Lower leg skin (tissue), 4 donors: ENCODE data around the gene CEP63. TPM values are rescaled to one million over a fixed set of nuclear protein-coding genes. Genes with fewer than 3 reads are reported as not detected.

Source experiments
- DNase-seq, 2 donors: peaks; one replicate each; pipeline ENCODE4 v3.0.0-alpha.2; 2019; ENCODE audit warnings: low spot score in 2 of 2
- H3K4me3 ChIP-seq: fragments of 200-600 bp; sonication (generic); 2 replicates; pipeline ENCODE4 v1.5.1; 2017; ENCODE audit warnings: mild to moderate bottlenecking, low read depth; ENCODE audit not compliant: poor library complexity, severe bottlenecking
- CTCF ChIP-seq, 3 donors: fragments of 450-650 bp; IDR thresholded peaks; one replicate each; pipeline ENCODE4 v1.5.1; 2016; ENCODE audit warnings: antibody characterized with exemption in 3 of 3, mild to moderate bottlenecking in 3 of 3, moderate library complexity in 2 of 3
- POLR2A ChIP-seq, 2 donors: fragments of 450-650 bp; IDR thresholded peaks; one replicate each; pipeline ENCODE4 v1.6.1; 2016 to 2017; ENCODE audit warnings: antibody characterized with exemption in 2 of 2, mild to moderate bottlenecking in 1 of 2, moderate library complexity in 1 of 2
- WGBS, 2 donors: methylation state at CpG; one replicate each; pipeline ENCODE4 v1.1.5; 2018; 5-methylcytosine and 5-hydroxymethylcytosine counted together
- intact Hi-C: fragments of 100-400 bp; cut with DNase I; formaldehyde crosslinking; loops from one replicate; pipeline ENCODE4 v1.15.0; 2023; ENCODE audit warnings: low total_unique reads
- total RNA-seq, 4 donors: library from RNA; depleted of rRNA; stranded (reverse); fragments of >200 nt; gene quantifications; one replicate each; pipeline ENCODE4 v1.1.0, GENCODE V29; 2016

Gene CEP63
- total RNA-seq, 4 donors from 2014 or later: 15.6 to 23.2 (median 18.1) TPM

- H3K4me3 ChIP-seq: no peak overlapping the region
- intact Hi-C loops: loop anchor here (10.0 kb wide), 1 partner anchor 102 kb away; the partner anchor contains the start of gene AMOTL2
- WGBS, 2 donors: 46 to 56% methylated on average over 4 of the region's 4 CpGs
- TF ChIP-seq POLR2A (IDR thresholded peaks at IDR 0.05) (no peak), CTCF (IDR thresholded peaks at IDR 0.05) (no peak)
- no peak for DNase-seq
Measured at GRCh38 chr3:134476306-134476705, 9.6 kb upstream of the CEP63 start.

GRCh38 chr3:134477002-134477401 is 8.9 kb upstream of the CEP63 start:
- DNase-seq: no peak
- H3K4me3 ChIP-seq: no peak overlapping the region
- intact Hi-C loops: loop anchor here (10.0 kb wide), 1 partner anchor 102 kb away; the partner anchor contains the start of gene AMOTL2
- TF ChIP-seq POLR2A (IDR thresholded peaks at IDR 0.05) (no peak), CTCF (IDR thresholded peaks at IDR 0.05) (no peak)
- 41 to 50% methylated on average over 6 of the region's 6 CpGs for WGBS, 2 donors

DNA sequence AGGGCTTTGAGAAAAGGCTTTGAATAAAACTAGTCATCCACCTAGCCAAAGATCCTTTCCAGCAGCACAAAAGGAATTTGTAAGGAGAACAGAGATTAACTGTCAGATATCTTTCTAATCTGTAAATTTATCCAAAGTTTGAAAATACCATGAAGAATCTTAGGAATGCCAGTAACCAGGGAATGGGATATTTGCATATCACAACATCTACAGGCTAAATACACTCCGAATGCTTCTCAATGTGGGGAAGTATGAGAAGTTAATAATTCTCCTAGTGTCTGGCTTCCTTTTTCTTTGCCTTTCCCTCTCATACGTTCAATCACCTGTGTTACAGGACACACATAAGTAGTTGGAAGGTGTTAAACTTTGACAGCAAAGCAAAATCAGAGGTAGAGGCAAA is 7.9 kb upstream of the CEP63 start:
- no peak for DNase-seq
- 71 to 76% methylated on average over 2 of the region's 2 CpGs for WGBS, 2 donors
- TF ChIP-seq POLR2A (IDR thresholded peaks at IDR 0.05) (no peak), CTCF (IDR thresholded peaks at IDR 0.05) (no peak)
- intact Hi-C loops: loop anchor here (10.0 kb wide), 1 partner anchor 103 kb away; the partner anchor contains the start of gene AMOTL2
- no peak overlapping the region for H3K4me3 ChIP-seq

- TF ChIP-seq POLR2A (IDR thresholded peaks at IDR 0.05) (no peak), CTCF (IDR thresholded peaks at IDR 0.05) (no peak)
- no peak for DNase-seq
- intact Hi-C loops: no loop called here
- no peak overlapping the region for H3K4me3 ChIP-seq
- 90 to 98% methylated on average over 3 of the region's 3 CpGs for WGBS, 2 donors
Measured at GRCh38 chr3:134480546-134480945, 5.3 kb upstream of the CEP63 start.

DNA sequence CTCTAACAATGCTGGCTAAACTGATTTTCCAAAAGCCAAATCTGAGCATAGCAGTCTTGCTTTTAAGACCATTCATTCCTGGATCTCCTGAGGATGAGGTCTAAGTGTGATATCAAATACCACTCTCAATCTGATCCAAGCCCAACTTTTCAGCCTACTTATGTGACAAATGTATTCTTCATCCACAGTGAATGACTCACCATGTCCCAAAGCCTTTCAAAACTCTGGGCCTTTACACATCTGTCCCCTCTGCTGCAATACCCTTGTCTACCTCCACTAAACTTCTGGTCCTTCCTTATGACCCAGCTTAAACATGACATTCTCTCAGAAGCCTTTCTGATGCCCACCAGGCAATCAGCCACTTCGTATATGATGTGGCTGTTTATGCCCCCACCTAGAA is 4.7 kb upstream of the CEP63 start:
- TF ChIP-seq POLR2A (IDR thresholded peaks at IDR 0.05): no peak
- no peak for TF ChIP-seq CTCF (IDR thresholded peaks at IDR 0.05)
- no peak for DNase-seq
- intact Hi-C loops: no loop called here
- H3K4me3 ChIP-seq: no peak overlapping the region
- 81 to 83% methylated on average over 1 of the region's 1 CpG for WGBS, 2 donors

DNA sequence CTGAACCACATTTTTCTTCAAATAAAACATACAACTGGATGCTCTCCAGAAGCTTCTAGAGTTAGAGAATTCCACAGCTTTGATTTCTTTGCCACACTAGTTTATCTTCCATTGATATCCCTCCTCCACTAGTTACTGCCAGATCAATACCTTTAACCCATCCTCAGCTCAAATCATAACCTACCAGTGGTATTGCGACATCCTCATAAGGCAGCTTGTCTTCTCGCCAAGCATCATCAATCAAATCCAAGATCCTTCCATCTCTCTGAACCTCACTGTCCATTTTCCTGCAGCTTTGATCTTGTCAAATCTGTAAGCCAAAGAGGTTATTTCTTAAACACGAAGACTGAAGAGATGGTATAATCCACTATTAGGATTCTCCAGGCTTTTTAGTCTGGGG is 3.2 kb upstream of the CEP63 start:
- TF ChIP-seq POLR2A (IDR thresholded peaks at IDR 0.05) (no peak), CTCF (IDR thresholded peaks at IDR 0.05) (no peak)
- intact Hi-C loops: no loop called here
- H3K4me3 ChIP-seq: no peak overlapping the region
- WGBS, 2 donors: 90 to 94% methylated on average over 3 of the region's 3 CpGs
- no peak for DNase-seq
